Ishikawa (cell line): ENCODE data around the gene HUS1B.

ENCODE experiments used
- CEBPB ChIP-seq: IDR thresholded peaks from 2 replicates; pipeline ENCODE4 v1.6.1; 2012
- CREB1 ChIP-seq: IDR thresholded peaks from 2 replicates; pipeline ENCODE4 v1.6.1; 2012; ENCODE audit warnings: low read depth
- EGR1 ChIP-seq: IDR thresholded peaks from 2 replicates; pipeline ENCODE4 v1.6.1; 2012
- EP300 ChIP-seq: IDR thresholded peaks from 2 replicates; pipeline ENCODE4 v1.6.1; 2012; ENCODE audit warnings: borderline replicate concordance
- MAX ChIP-seq: IDR thresholded peaks from 2 replicates; pipeline ENCODE4 v1.6.1; 2012
- NFIC ChIP-seq: IDR thresholded peaks from 2 replicates; pipeline ENCODE4 v1.6.1; 2012
- RAD21 ChIP-seq: IDR thresholded peaks from 2 replicates; pipeline ENCODE4 v1.6.1; 2012; ENCODE audit warnings: low read depth
- REST ChIP-seq: IDR thresholded peaks from 2 replicates; pipeline ENCODE4 v1.6.1; 2012; ENCODE audit warnings: low read depth, mild to moderate bottlenecking
- TAF1 ChIP-seq: IDR thresholded peaks from 2 replicates; pipeline ENCODE4 v1.6.1; 2012; ENCODE audit warnings: low read depth, mild to moderate bottlenecking
- YY1 ChIP-seq: IDR thresholded peaks from 2 replicates; pipeline ENCODE4 v1.6.1; 2012; ENCODE audit warnings: low read depth

GRCh38 chr6:657743-658142, 843 bp upstream of the HUS1B start:
- TF ChIP-seq RAD21 (no peak), EGR1 (no peak), TAF1 (no peak), YY1 (no peak), CREB1 (no peak), MAX (no peak), CEBPB (no peak), EP300 (no peak), NFIC (no peak), REST (no peak)
